ENCODE results near the gene MRPL2. TPM values are rescaled to one million over a fixed set of nuclear protein-coding genes. Genes with fewer than 3 reads are reported as not detected.

MRPL2 gene
- total and polyA plus RNA-seq, 11 donors = 54.0 to 142 (median 88.4) TPM

GRCh38 chr6:43103253-43103876 is 44.1 kb upstream of the MRPL2 start:
- H3K9me3 ChIP-seq = no peaks in the 10 kb centered on the region
- no peak overlapping the region for H3K27ac ChIP-seq
- intact Hi-C loops (cut with DNase I) = no loop called here
- TF ChIP-seq CTCF (IDR thresholded peaks at IDR 0.05) = no peak
- TF ChIP-seq POLR2A (IDR thresholded peaks at IDR 0.05) = no peak
- H3K4me3 ChIP-seq = no peak overlapping the region
- H3K27me3 ChIP-seq = no peaks in the 10 kb centered on the region
- ATAC-seq = no peak
- H3K36me3 ChIP-seq = no peaks in the 10 kb centered on the region
- DNase-seq = no peak
- 57 to 82% (median 74%) methylated on average over 2 of the region's 2 CpGs for WGBS, 4 donors
- no peaks in the 10 kb centered on the region for H3K4me1 ChIP-seq

GRCh38 chr6:43101497-43101896 is 42.3 kb upstream of the MRPL2 start:
- intact Hi-C loops (cut with DNase I) = no loop called here
- Histone ChIP-seq H3K4me3 (no peak overlapping the region), H3K4me1 (peaks cover 0 to 10% (median 2%) of the 10 kb centered on the region in 12 donors), H3K27me3 (no peaks in the 10 kb centered on the region), H3K36me3 (no peaks in the 10 kb centered on the region), H3K27ac (no peak overlapping the region), H3K9me3 (no peaks in the 10 kb centered on the region)
- whole genome bisulfite sequencing, 4 donors = 72 to 74% (median 74%) methylated on average over 4 of the region's 4 CpGs
- DNase-seq (no peak), ATAC-seq (no peak)
- TF ChIP-seq POLR2A (IDR thresholded peaks at IDR 0.05) (no peak), CTCF (IDR thresholded peaks at IDR 0.05) (no peak)

- intact Hi-C loops (cut with DNase I) = no loop called here
- ATAC-seq (no peak), DNase-seq (no peak)
- Histone ChIP-seq H3K4me3 (no peak overlapping the region), H3K27ac (no peak overlapping the region), H3K9me3 (no peaks in the 10 kb centered on the region), H3K27me3 (no peaks in the 10 kb centered on the region), H3K36me3 (no peaks in the 10 kb centered on the region), H3K4me1 (peaks cover 0 to 20% (median 3%) of the 10 kb centered on the region in 12 donors)
- no peak for TF ChIP-seq CTCF (IDR thresholded peaks at IDR 0.05)
- no peak for TF ChIP-seq POLR2A (IDR thresholded peaks at IDR 0.05)
- 81 to 89% (median 87%) methylated on average over 4 of the region's 4 CpGs for WGBS, 4 donors
These were observed 38.3 kb upstream of the MRPL2 start for GRCh38 chr6:43097502-43097901.

GRCh38 chr6:43097098-43097489 is 37.9 kb upstream of the MRPL2 start:
- Histone ChIP-seq H3K9me3 (no peaks in the 10 kb centered on the region), H3K27ac (no peak overlapping the region), H3K4me1 (peaks cover 0 to 20% (median 3%) of the 10 kb centered on the region in 12 donors), H3K36me3 (no peaks in the 10 kb centered on the region), H3K27me3 (no peaks in the 10 kb centered on the region), H3K4me3 (no peak overlapping the region)
- ATAC-seq (no peak), DNase-seq (no peak)
- TF ChIP-seq POLR2A (IDR thresholded peaks at IDR 0.05) = no peak
- no peak for TF ChIP-seq CTCF (IDR thresholded peaks at IDR 0.05)
- intact Hi-C loops (cut with DNase I) = no loop called here
- 24 to 44% (median 35%) methylated on average over 5 of the region's 5 CpGs for WGBS, 4 donors

Measured in heart left ventricle (tissue), 16 donors.